Cardiac fibroblast (primary cell): Measurements from ENCODE around the gene KIF16B.

Experiments
- DNase-seq, 2 donors: peaks; one replicate each; pipeline versions ENCODE4 v3.0.0 to v3.0.0-alpha.2; 2010; ENCODE audit warnings: low read depth in 2 of 2
- H3K4me3 ChIP-seq, 2 donors: replicated peaks in 1 of 2; 1 replicate in 1 of 2; 2 replicates in 1 of 2; pipeline ENCODE4 v1.5.1; 2011; ENCODE audit warnings: low read depth in 2 of 2, low read length in 2 of 2, mild to moderate bottlenecking in 2 of 2, moderate library complexity in 1 of 2
- TF ChIP-seq, protein P1 (sequence below): IDR thresholded peaks from one replicate; pipeline ENCODE4 v1.5.1; 2011; ENCODE audit warnings: low read depth, mild to moderate bottlenecking, low read length, inconsistent platforms

Gene KIF16B

DNA sequence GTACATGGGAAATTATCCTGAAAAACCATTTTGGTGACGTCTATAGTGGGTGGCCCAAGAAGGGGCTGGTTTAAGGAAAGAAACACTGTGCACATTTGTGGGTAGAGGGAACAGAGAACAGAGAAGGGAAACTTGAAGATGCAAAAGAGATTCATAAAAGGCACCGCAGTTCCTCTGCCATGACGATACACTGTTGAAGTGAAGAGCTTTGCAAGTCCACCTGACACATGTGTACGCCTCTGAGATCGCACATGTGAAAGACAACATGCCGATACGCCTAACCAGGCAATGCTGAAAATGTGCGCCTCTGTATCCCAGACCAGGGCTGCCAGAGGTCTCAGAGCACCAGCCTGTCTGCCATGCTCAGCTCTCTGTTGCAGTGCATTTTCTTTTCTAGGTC, 180.9 kb downstream of the KIF16B start:
- TF ChIP-seq, protein P1, sequence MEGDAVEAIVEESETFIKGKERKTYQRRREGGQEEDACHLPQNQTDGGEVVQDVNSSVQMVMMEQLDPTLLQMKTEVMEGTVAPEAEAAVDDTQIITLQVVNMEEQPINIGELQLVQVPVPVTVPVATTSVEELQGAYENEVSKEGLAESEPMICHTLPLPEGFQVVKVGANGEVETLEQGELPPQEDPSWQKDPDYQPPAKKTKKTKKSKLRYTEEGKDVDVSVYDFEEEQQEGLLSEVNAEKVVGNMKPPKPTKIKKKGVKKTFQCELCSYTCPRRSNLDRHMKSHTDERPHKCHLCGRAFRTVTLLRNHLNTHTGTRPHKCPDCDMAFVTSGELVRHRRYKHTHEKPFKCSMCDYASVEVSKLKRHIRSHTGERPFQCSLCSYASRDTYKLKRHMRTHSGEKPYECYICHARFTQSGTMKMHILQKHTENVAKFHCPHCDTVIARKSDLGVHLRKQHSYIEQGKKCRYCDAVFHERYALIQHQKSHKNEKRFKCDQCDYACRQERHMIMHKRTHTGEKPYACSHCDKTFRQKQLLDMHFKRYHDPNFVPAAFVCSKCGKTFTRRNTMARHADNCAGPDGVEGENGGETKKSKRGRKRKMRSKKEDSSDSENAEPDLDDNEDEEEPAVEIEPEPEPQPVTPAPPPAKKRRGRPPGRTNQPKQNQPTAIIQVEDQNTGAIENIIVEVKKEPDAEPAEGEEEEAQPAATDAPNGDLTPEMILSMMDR = no peak
- no peak overlapping the region for H3K4me3 ChIP-seq
- no peak for DNase-seq

DNA sequence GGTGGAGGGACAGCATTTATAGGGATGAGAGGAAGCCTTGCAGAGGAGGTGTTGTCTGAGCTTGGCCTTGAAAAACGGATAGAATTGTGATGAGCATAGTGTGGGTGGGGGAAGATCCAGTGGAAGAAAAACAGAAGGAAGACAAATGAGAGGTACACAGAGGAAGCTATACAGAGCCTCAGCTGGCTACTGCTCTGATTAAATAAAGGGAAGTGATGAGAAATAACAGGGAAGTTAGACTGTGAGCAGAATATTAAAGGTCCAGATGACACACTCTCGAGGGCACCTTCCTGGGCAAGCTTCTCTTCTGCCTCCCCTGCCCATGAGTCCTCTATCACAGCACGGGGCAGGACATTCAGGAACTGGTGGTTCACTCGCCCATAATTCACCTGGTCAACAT, 182.3 kb downstream of the KIF16B start:
- no peak overlapping the region for H3K4me3 ChIP-seq
- TF ChIP-seq, protein P1 = no peak
- DNase-seq = no peak

DNA sequence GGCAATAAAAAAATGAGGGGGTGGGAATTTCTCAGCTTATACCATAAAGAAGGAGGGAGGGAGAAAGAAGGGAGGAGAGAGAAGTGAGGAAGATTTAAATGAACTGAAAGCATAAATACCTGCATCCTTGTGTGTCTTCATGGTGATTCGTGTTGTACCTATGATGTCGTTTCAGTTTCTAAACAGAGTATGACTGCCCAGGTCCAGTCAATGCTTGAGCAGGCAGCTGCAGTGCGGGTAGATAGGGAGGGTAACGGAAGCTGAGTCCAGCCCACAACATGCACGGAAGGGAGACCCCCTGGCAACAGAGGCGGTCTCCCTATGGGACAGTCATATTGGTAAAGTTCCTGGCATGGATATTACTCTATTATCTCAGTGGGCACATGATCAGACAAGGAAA, 184.5 kb downstream of the KIF16B start:
- DNase-seq = no peak
- TF ChIP-seq, protein P1 = no peak
- H3K4me3 ChIP-seq = no peak overlapping the region

DNA sequence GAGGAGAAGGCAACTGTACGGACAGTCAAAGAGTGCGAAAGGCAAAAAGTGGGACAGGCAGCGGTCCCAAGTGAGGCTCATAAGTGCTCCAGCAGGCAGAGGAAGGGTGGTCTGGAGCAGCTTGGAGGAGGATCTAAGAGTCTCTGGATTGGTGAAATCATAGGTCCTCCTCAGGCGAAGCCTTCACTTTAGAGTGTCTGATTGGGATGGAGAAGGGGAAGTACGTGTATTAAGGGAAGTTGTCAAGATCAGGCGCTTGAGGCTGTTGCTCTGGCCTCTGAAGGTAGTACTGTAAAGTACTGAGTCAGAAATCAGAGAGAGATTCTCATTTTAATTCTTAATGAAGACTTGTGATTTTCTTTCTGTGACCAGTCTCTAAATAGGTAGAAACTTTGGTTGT, 185.6 kb downstream of the KIF16B start:
- no peak overlapping the region for H3K4me3 ChIP-seq
- DNase-seq = no peak
- TF ChIP-seq, protein P1 = no peak

GRCh38 chr20:16385891-16386290, 187.4 kb downstream of the KIF16B start:
- TF ChIP-seq, protein P1 = no peak

DNA sequence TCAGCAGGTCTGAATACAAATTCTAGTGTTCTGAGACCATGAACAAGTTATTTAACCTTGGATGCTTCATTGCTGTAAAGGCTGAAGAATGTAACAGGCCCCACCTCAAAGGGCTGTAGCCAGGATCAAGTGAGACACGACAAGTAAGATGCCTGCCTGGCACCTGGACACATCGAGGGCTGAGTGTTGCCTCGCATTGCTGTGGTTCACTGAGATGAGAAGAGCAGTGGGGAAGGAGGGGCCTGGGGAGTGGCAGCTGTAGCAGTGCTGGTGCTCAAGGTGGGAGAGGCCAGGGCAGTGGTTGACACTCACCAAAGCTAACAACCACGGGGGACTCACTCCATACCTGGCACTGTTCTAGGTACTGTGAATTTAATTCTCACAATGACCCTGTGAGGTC, 187.8 kb downstream of the KIF16B start:
- H3K4me3 ChIP-seq = no peak overlapping the region
- DNase-seq = no peak
- TF ChIP-seq, protein P1 = no peak

More at GRCh38 chr20:16385891-16386290, 187.4 kb downstream of the KIF16B start:
- H3K4me3 ChIP-seq = no peak overlapping the region
- DNase-seq = no peak

DNA sequence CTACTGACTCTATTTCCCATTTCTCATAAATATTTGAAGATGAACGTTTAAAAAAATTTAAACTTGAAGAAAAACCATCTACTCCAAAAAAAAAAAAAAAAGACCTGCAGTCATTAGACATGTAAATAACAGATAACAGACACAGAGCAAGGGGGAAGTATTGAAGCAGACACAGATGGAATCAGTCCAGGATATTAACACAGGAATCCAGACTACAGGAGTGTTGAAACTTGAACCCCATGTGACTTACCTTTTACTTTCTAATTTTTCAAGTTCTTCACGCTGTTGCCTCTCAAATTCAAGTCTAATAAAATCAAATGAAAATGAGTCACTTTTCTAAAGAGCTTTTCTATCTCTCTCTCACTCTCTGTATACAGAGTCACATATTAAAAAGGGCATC, 191.8 kb downstream of the KIF16B start:
- H3K4me3 ChIP-seq = no peak overlapping the region
- TF ChIP-seq, protein P1 = no peak
- no peak for DNase-seq
